Measurements from ENCODE around the gene CCRL2. TPM values are rescaled to one million over a fixed set of nuclear protein-coding genes. Genes with fewer than 3 reads are reported as not detected.

Gene CCRL2
- total RNA-seq, 1 experiment from 2014 or later = not detected

DNA sequence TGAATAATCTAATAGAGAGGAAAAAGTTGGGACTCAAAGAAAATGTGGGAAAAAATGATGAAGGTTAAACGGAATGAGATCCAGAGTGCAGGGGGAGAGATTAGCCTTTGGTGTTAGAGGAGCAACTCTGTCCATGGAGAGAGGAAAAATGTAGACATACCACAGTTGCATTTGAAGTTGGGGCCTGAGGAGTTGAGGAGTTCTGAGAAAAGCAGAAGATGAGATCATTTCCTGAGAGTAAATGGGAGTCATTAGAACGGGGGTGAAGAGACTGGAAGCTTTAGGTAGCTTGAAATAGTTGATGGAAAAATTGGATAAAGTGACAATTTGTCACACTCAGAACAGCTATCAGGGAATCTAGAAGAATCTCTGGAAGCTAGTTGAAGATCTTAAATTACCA is 7.5 kb upstream of the CCRL2 start:
- Histone ChIP-seq H3K79me2 (ENCODE audit: insufficient read depth, low read length) (no peaks in the 10 kb centered on the region), H4K20me1 (ENCODE audit: control insufficient read depth, insufficient read depth, insufficient read length) (no peaks in the 10 kb centered on the region), H2BK12ac (ENCODE audit: insufficient read length, low read depth, low read length) (no peak overlapping the region), H3K56ac (ENCODE audit: insufficient read length, low read depth, low read length) (no peak overlapping the region), H3K18ac (ENCODE audit: insufficient read length, low read depth, low read length) (no peak overlapping the region), H2BK20ac (ENCODE audit: low read depth, low read length, poor library complexity, severe bottlenecking) (no peak overlapping the region), H2AK5ac (ENCODE audit: insufficient read length, low read length) (no peak overlapping the region), H3K27me3 (ENCODE audit: insufficient read depth, low read length) (no peaks in the 10 kb centered on the region), H3K4me1 (ENCODE audit: insufficient read depth, low read length) (no peaks in the 10 kb centered on the region), H2AFZ (ENCODE audit: low read length) (no peak overlapping the region), H2BK120ac (ENCODE audit: low read depth, low read length, poor library complexity, severe bottlenecking) (no peak overlapping the region), H3K27ac (ENCODE audit: insufficient read length, low read depth, low read length) (no peak overlapping the region), H4K5ac (ENCODE audit: insufficient read length, low read depth, low read length) (no peak overlapping the region), H3K4ac (ENCODE audit: low read depth, low read length) (no peak overlapping the region), H3K23ac (ENCODE audit: insufficient read length, low read depth, low read length) (no peak overlapping the region), H3K23me2 (ENCODE audit: insufficient read length, low read depth, low read length, poor library complexity, severe bottlenecking) (no peaks in the 10 kb centered on the region), H3K9me3 (ENCODE audit: control insufficient read depth, low read depth, low read length) (no peaks in the 10 kb centered on the region), H3K79me1 (ENCODE audit: insufficient read depth, low read depth, low read length, poor library complexity, severe bottlenecking) (no peaks in the 10 kb centered on the region), H2BK15ac (ENCODE audit: low read depth, low read length) (no peak overlapping the region), H3T11ph (ENCODE audit: low read length) (no peak overlapping the region), H3K14ac (ENCODE audit: insufficient read depth, low read length) (no peak overlapping the region), H3K9ac (ENCODE audit: extremely low read depth, insufficient read length, low read length) (no peak overlapping the region), H4K91ac (ENCODE audit: insufficient read length, low read depth, low read length) (no peak overlapping the region), H2BK5ac (ENCODE audit: insufficient read length, low read length) (no peak overlapping the region), H3K4me2 (ENCODE audit: insufficient read depth, insufficient read length, low read length) (no peak overlapping the region), H4K8ac (replicated peaks; ENCODE audit: insufficient read length, low read depth, low read length) (no peak overlapping the region)
- H3K4me1 Mint-ChIP-seq = peaks cover 0 to 3% of the 10 kb centered on the region in 2 experiments; a peak in 1 of 4 replicates
- H3K36me3 Mint-ChIP-seq (ENCODE audit: insufficient read depth in 1 of 3, low read depth in 3 of 3) = no peaks in the 10 kb centered on the region
- 100% methylated on average over 1 of the region's 2 CpGs for WGBS (ENCODE audit: extremely low coverage, insufficient read length, low lambda C conversion rate)
- DNase-seq = no peak
- peaks cover 8% of the 10 kb centered on the region for H3K27me3 Mint-ChIP-seq (ENCODE audit: low read depth)
- no peaks in the 10 kb centered on the region for H3K9me3 Mint-ChIP-seq
- TF ChIP-seq, protein P1, sequence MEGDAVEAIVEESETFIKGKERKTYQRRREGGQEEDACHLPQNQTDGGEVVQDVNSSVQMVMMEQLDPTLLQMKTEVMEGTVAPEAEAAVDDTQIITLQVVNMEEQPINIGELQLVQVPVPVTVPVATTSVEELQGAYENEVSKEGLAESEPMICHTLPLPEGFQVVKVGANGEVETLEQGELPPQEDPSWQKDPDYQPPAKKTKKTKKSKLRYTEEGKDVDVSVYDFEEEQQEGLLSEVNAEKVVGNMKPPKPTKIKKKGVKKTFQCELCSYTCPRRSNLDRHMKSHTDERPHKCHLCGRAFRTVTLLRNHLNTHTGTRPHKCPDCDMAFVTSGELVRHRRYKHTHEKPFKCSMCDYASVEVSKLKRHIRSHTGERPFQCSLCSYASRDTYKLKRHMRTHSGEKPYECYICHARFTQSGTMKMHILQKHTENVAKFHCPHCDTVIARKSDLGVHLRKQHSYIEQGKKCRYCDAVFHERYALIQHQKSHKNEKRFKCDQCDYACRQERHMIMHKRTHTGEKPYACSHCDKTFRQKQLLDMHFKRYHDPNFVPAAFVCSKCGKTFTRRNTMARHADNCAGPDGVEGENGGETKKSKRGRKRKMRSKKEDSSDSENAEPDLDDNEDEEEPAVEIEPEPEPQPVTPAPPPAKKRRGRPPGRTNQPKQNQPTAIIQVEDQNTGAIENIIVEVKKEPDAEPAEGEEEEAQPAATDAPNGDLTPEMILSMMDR (conservative IDR thresholded peaks at IDR 0.05) = no peak
- H3K4me3 Mint-ChIP-seq = no peak overlapping the region
- H3K27ac Mint-ChIP-seq = no peak overlapping the region

Data from H9 (cell line).